ENCODE measurements around the gene GRIK5. TPM values are rescaled to one million over a fixed set of nuclear protein-coding genes. Genes with fewer than 3 reads are reported as not detected.
"Not testable (repeated sequence)": the region's sequence is repeated elsewhere in the genome, so short reads cannot be mapped to it uniquely, and the experiment has no call there.

Gene GRIK5
- total RNA-seq, 1 donor from 2014 or later = 3.8 TPM

GRCh38 chr19:42110658-42111057 lies 40.7 kb upstream of the GRIK5 start:
- Mint-ChIP-seq H3K4me1 (peaks cover 9% of the 10 kb centered on the region), H3K4me3 (no peak overlapping the region), H3K36me3 (ENCODE audit: low read depth) (no peaks in the 10 kb centered on the region)

GRCh38 chr19:42109896-42110295 lies 39.9 kb upstream of the GRIK5 start:
- no peaks in the 10 kb centered on the region for H3K9me3 Mint-ChIP-seq
- no peaks in the 10 kb centered on the region for H3K36me3 Mint-ChIP-seq (ENCODE audit: low read depth)
- no peak for TF ChIP-seq CTCF (conservative IDR thresholded peaks at IDR 0.05)
- peaks cover 9% of the 10 kb centered on the region for H3K4me1 Mint-ChIP-seq
- DNase-seq (ENCODE audit: low read depth, low spot score) = no peak
- H3K27ac Mint-ChIP-seq (ENCODE audit: unreplicated experiment) = no peak overlapping the region
- peaks cover 27% of the 10 kb centered on the region for H3K27me3 Mint-ChIP-seq (ENCODE audit: low read depth)
- no peak overlapping the region for H3K4me3 Mint-ChIP-seq

More at GRCh38 chr19:42110658-42111057, 40.7 kb upstream of the GRIK5 start:
- Mint-ChIP-seq H3K27ac (ENCODE audit: unreplicated experiment) (no peak overlapping the region), H3K9me3 (no peaks in the 10 kb centered on the region), H3K27me3 (ENCODE audit: low read depth) (peaks cover 19% of the 10 kb centered on the region)
- DNase-seq (ENCODE audit: low read depth, low spot score) = no peak
- no peak for TF ChIP-seq CTCF (conservative IDR thresholded peaks at IDR 0.05)

- Mint-ChIP-seq H3K4me1 (peaks cover 4% of the 10 kb centered on the region), H3K9me3 (no peaks in the 10 kb centered on the region), H3K36me3 (ENCODE audit: low read depth) (no peaks in the 10 kb centered on the region), H3K4me3 (no peak overlapping the region), H3K27me3 (ENCODE audit: low read depth) (peaks cover 37% of the 10 kb centered on the region), H3K27ac (ENCODE audit: unreplicated experiment) (no peak overlapping the region)
- peak; percentile 99 for TF ChIP-seq CTCF (conservative IDR thresholded peaks at IDR 0.05)
- peak; percentile 94 for DNase-seq (ENCODE audit: low read depth, low spot score)
These were observed 38.8 kb upstream of the GRIK5 start for GRCh38 chr19:42108527-42109389.

- DNase-seq (ENCODE audit: low read depth, low spot score) = no peak
- no peaks in the 10 kb centered on the region for H3K4me1 Mint-ChIP-seq
- TF ChIP-seq CTCF (conservative IDR thresholded peaks at IDR 0.05) = no peak
- H3K36me3 Mint-ChIP-seq (ENCODE audit: low read depth) = no peaks in the 10 kb centered on the region
- H3K27ac Mint-ChIP-seq (ENCODE audit: unreplicated experiment) = no peak overlapping the region
- H3K27me3 Mint-ChIP-seq (ENCODE audit: low read depth) = peaks cover 42% of the 10 kb centered on the region
- H3K9me3 Mint-ChIP-seq = no peaks in the 10 kb centered on the region
- no peak overlapping the region for H3K4me3 Mint-ChIP-seq
These were observed 35.4 kb upstream of the GRIK5 start for GRCh38 chr19:42105368-42105767.

GRCh38 chr19:42102877-42103276 lies 32.9 kb upstream of the GRIK5 start:
- Mint-ChIP-seq H3K27ac (ENCODE audit: unreplicated experiment) (no peak overlapping the region), H3K4me1 (no peaks in the 10 kb centered on the region), H3K36me3 (ENCODE audit: low read depth) (no peaks in the 10 kb centered on the region), H3K9me3 (no peaks in the 10 kb centered on the region), H3K27me3 (ENCODE audit: low read depth) (peaks cover 38% of the 10 kb centered on the region), H3K4me3 (no peak overlapping the region)
- no peak for DNase-seq (ENCODE audit: low read depth, low spot score)
- no peak for TF ChIP-seq CTCF (conservative IDR thresholded peaks at IDR 0.05)

GRCh38 chr19:42100241-42100640 lies 30.2 kb upstream of the GRIK5 start:
- not testable (repeated sequence) for H3K36me3 Mint-ChIP-seq (ENCODE audit: low read depth); H3K4me3 Mint-ChIP-seq; H3K4me1 Mint-ChIP-seq; H3K27ac Mint-ChIP-seq (ENCODE audit: unreplicated experiment); H3K9me3 Mint-ChIP-seq; DNase-seq (ENCODE audit: low read depth, low spot score)
- H3K27me3 Mint-ChIP-seq (ENCODE audit: low read depth) = peaks cover 30% of the 10 kb centered on the region

Data from neural crest cell (in vitro differentiated cells).